HEK293 (cell line): Measurements from ENCODE around the gene ANTKMT.

Source experiments
- CTCF ChIA-PET: fragments of 350-600 bp; formaldehyde crosslinking; extraction: SDS; loops from one replicate; lab custom pipeline; 2021; ENCODE audit warnings: antibody characterized with exemption; lab: Yijun Ruan, JAX
- POLR2A ChIA-PET: fragments of 300-600 bp; formaldehyde crosslinking; extraction: SDS; loops from one replicate; lab custom pipeline; 2020; ENCODE audit warnings: antibody characterized with exemption, inconsistent platforms; lab: Yijun Ruan, JAX
- H3K27ac ChIP-seq: fragments of 200-500 bp; sonication (Bioruptor generic); 2 replicates; pipeline ENCODE4 v1.5.1; 2014; ENCODE audit warnings: low read depth, low read length, control low read depth, inconsistent platforms; ENCODE audit errors: extremely low read depth
- H3K36me3 ChIP-seq, 2 experiments: fragments of 200-500 bp in 1 of 2; sonication (Bioruptor generic) in 1 of 2; 1 replicate in 1 of 2; 2 replicates in 1 of 2; pipeline ENCODE4 v1.5.1; 2014 to 2017; ENCODE audit warnings: inconsistent platforms in 2 of 2, low read length in 2 of 2; ENCODE audit not compliant: control insufficient read depth in 2 of 2, insufficient read depth in 1 of 2
- H3K4me1 ChIP-seq: fragments of 200-500 bp; sonication (Bioruptor generic); 2 replicates; pipeline ENCODE4 v1.5.1; 2014; ENCODE audit warnings: mild to moderate bottlenecking, low read length, inconsistent platforms; ENCODE audit not compliant: control insufficient read depth, insufficient read depth
- H3K4me3 ChIP-seq: 2 replicates; pipeline ENCODE4 v1.5.1; 2011; ENCODE audit warnings: low read depth, mild to moderate bottlenecking, control low read depth, low read length, moderate library complexity
- H3K9me3 ChIP-seq: fragments of 200-500 bp; sonication (Bioruptor generic); 2 replicates; pipeline ENCODE4 v1.5.1; 2014; ENCODE audit warnings: low read depth, low read length, inconsistent platforms; ENCODE audit not compliant: control insufficient read depth, insufficient read depth
- HIC1 ChIP-seq: fragments of 450-650 bp; formaldehyde crosslinking; IDR thresholded peaks from 2 replicates; pipeline ENCODE4 v1.5.1; 2016; ENCODE audit warnings: missing biosample characterization, missing genetic modification characterization
- INSM2 ChIP-seq: fragments of 450-650 bp; formaldehyde crosslinking; IDR thresholded peaks from 2 replicates; pipeline ENCODE4 v1.5.1; 2016; ENCODE audit warnings: missing biosample characterization, missing genetic modification characterization
- KLF1 ChIP-seq: fragments of 450-650 bp; formaldehyde crosslinking; IDR thresholded peaks from 2 replicates; pipeline ENCODE4 v1.5.1; 2016; ENCODE audit warnings: missing biosample characterization, missing genetic modification characterization
- KLF17 ChIP-seq: fragments of 450-650 bp; formaldehyde crosslinking; IDR thresholded peaks from 2 replicates; pipeline ENCODE4 v1.5.1; 2016; ENCODE audit warnings: missing biosample characterization, missing genetic modification characterization
- RBAK ChIP-seq: fragments of 450-650 bp; formaldehyde crosslinking; IDR thresholded peaks from 2 replicates; pipeline ENCODE4 v1.5.1; 2016; ENCODE audit warnings: missing biosample characterization, missing genetic modification characterization
- ZBTB1 ChIP-seq: fragments of 450-650 bp; formaldehyde crosslinking; IDR thresholded peaks from 2 replicates; pipeline ENCODE4 v1.5.1; 2016; ENCODE audit warnings: missing biosample characterization, missing genetic modification characterization
- ZBTB17 ChIP-seq: fragments of 450-650 bp; formaldehyde crosslinking; IDR thresholded peaks from 2 replicates; pipeline ENCODE4 v1.5.1; 2016; ENCODE audit warnings: missing biosample characterization, missing genetic modification characterization
- ZBTB20 ChIP-seq: fragments of 450-650 bp; formaldehyde crosslinking; IDR thresholded peaks from 2 replicates; pipeline ENCODE4 v1.5.1; 2016; ENCODE audit warnings: missing biosample characterization, missing genetic modification characterization
- ZBTB49 ChIP-seq: fragments of 450-650 bp; formaldehyde crosslinking; IDR thresholded peaks from 2 replicates; pipeline ENCODE4 v1.5.1; 2016; ENCODE audit warnings: missing biosample characterization, missing genetic modification characterization, low read depth
- ZEB2 ChIP-seq: fragments of 450-650 bp; formaldehyde crosslinking; IDR thresholded peaks from 2 replicates; pipeline ENCODE4 v1.5.1; 2016; ENCODE audit warnings: missing biosample characterization, missing genetic modification characterization
- ZIC2 ChIP-seq: fragments of 450-650 bp; formaldehyde crosslinking; IDR thresholded peaks from 2 replicates; pipeline ENCODE4 v1.5.1; 2016; ENCODE audit warnings: missing biosample characterization, missing genetic modification characterization
- ZNF140 ChIP-seq: fragments of 450-650 bp; formaldehyde crosslinking; IDR thresholded peaks from 2 replicates; pipeline ENCODE4 v1.5.1; 2016; ENCODE audit warnings: missing biosample characterization, missing genetic modification characterization
- ZNF16 ChIP-seq: fragments of 450-650 bp; formaldehyde crosslinking; IDR thresholded peaks from 2 replicates; pipeline ENCODE4 v1.5.1; 2016; ENCODE audit warnings: low read depth, missing biosample characterization, missing genetic modification characterization
- ZNF214 ChIP-seq: fragments of 450-650 bp; formaldehyde crosslinking; IDR thresholded peaks from 2 replicates; pipeline ENCODE4 v1.5.1; 2017; ENCODE audit warnings: missing biosample characterization, mild to moderate bottlenecking, missing genetic modification characterization, borderline replicate concordance
- ZNF426 ChIP-seq: fragments of 450-650 bp; formaldehyde crosslinking; IDR thresholded peaks from 2 replicates; pipeline ENCODE4 v1.5.1; 2017; ENCODE audit warnings: missing biosample characterization, missing genetic modification characterization, mild to moderate bottlenecking, inconsistent platforms, moderate library complexity
- ZNF580 ChIP-seq: fragments of 450-650 bp; formaldehyde crosslinking; IDR thresholded peaks from 2 replicates; pipeline ENCODE4 v1.5.1; 2016; ENCODE audit warnings: missing biosample characterization, missing genetic modification characterization
- ZNF600 ChIP-seq: fragments of 450-650 bp; formaldehyde crosslinking; IDR thresholded peaks from 2 replicates; pipeline ENCODE4 v1.5.1; 2016; ENCODE audit warnings: missing biosample characterization, missing genetic modification characterization
- ZNF610 ChIP-seq: fragments of 450-650 bp; formaldehyde crosslinking; IDR thresholded peaks from 2 replicates; pipeline ENCODE4 v1.5.1; 2016; ENCODE audit warnings: missing biosample characterization, missing genetic modification characterization, borderline replicate concordance

The ANTKMT gene

GRCh38 chr16:706189-707061, 14.5 kb upstream of the ANTKMT start (continued):
- TF ChIP-seq ZNF610 (tag by site-specific recombination) = no peak
- TF ChIP-seq, all 188 proteins: peak for 14

GRCh38 chr16:707062-707538, 13.8 kb upstream of the ANTKMT start:
- CTCF ChIA-PET = interaction anchor here (1.0 to 1.1 kb wide), 2 partner anchors 9 to 79 kb away, joined by 3 to 5 read pairs; no protein-coding TSS in a partner anchor
- Histone ChIP-seq H3K9me3 (no peaks in the 10 kb centered on the region), H3K4me3 (no peak overlapping the region), H3K4me1 (peaks cover 5% of the 10 kb centered on the region), H3K27ac (no peak overlapping the region), H3K36me3 (no peaks in the 10 kb centered on the region)
- TF ChIP-seq ZBTB1 (tag by site-specific recombination) (no peak), HIC1 (tag by site-specific recombination) (peak; percentile 64; the same call in 1 of the 2 replicates), ZNF16 (tag by site-specific recombination) (no peak), KLF17 (tag by site-specific recombination) (peak; percentile 85), KLF1 (tag by site-specific recombination) (peak; percentile 99), ZIC2 (tag by site-specific recombination) (peak; percentile 97), ZNF426 (no peak), ZBTB17 (tag by site-specific recombination) (no peak), ZBTB49 (tag by site-specific recombination) (no peak), ZNF140 (tag by site-specific recombination) (no peak), ZNF600 (peak; percentile 23; the same call in 1 of the 2 replicates), ZNF214 (tag by site-specific recombination) (no peak), ZNF580 (tag by site-specific recombination) (no peak)
- POLR2A ChIA-PET = interaction anchor here (0.6 to 2.3 kb wide), 5 partner anchors 9 to 42 kb away, joined by 3 to 8 read pairs (median 3); partner anchors contain the start of genes ANTKMT and STUB1

GRCh38 chr16:708019-708418, 12.9 kb upstream of the ANTKMT start:
- Histone ChIP-seq H3K4me3 (no peak overlapping the region), H3K4me1 (peaks cover 5% of the 10 kb centered on the region), H3K9me3 (no peaks in the 10 kb centered on the region), H3K36me3 (no peaks in the 10 kb centered on the region), H3K27ac (no peak overlapping the region)
- no peak for TF ChIP-seq RBAK (tag by site-specific recombination)
- TF ChIP-seq ZNF580 (tag by site-specific recombination) = no peak
- TF ChIP-seq ZBTB20 (tag by site-specific recombination) = no peak
- TF ChIP-seq ZEB2 (tag by site-specific recombination) = peak; percentile 85
- no peak for TF ChIP-seq INSM2 (tag by site-specific recombination)
- ChIA-PET CTCF (interaction anchor here (0.6 kb wide), 1 partner anchor 570 kb away, joined by 4 read pairs; no protein-coding TSS in a partner anchor), POLR2A (interaction anchor here (1.2 to 2.3 kb wide), 3 partner anchors 9 to 28 kb away, joined by 3 to 8 read pairs (median 3); partner anchors contain the start of genes ANTKMT and STUB1)
